ENCODE results near the gene LATS1. TPM values are rescaled to one million over a fixed set of nuclear protein-coding genes. Genes with fewer than 3 reads are reported as not detected.

The LATS1 gene
- total RNA-seq, 1 donor from 2014 or later, result 27.9 TPM

DNA sequence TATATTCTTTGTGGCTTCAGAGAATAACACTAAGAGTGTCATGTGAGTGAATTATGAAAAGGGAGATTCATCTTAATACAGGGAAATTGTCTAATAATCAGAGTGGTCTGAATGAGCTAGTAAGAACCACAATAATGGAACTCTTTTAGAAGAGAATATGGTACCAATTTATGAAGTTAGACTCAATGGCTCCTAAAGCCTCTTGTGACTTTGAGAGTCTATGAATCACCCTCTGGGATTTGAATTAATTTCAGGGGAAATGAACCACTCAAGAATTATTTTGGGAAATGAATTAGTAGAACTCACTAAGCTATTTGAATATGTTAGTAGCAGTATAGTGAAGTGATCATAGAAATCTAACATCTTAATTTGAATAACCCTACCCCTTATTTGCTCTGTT, 46.0 kb upstream of the LATS1 start:
- H2AFZ ChIP-seq (ENCODE audit: low read depth, low read length), result no peak overlapping the region
- Mint-ChIP-seq H3K27ac (ENCODE audit: unreplicated experiment) (no peak overlapping the region), H3K4me1 (ENCODE audit: low read depth, unreplicated experiment) (peaks cover 6% of the 10 kb centered on the region), H3K27me3 (ENCODE audit: low read depth, unreplicated experiment) (no peaks in the 10 kb centered on the region), H3K4me3 (ENCODE audit: unreplicated experiment) (no peak overlapping the region), H3K36me3 (ENCODE audit: low read depth, unreplicated experiment) (peaks cover 15% of the 10 kb centered on the region), H3K9me3 (ENCODE audit: unreplicated experiment) (peaks cover 2% of the 10 kb centered on the region)
- no peak for TF ChIP-seq EZH2 (IDR thresholded peaks at IDR 0.05; ENCODE audit: insufficient read depth, low read length)
- TF ChIP-seq, protein P1, sequence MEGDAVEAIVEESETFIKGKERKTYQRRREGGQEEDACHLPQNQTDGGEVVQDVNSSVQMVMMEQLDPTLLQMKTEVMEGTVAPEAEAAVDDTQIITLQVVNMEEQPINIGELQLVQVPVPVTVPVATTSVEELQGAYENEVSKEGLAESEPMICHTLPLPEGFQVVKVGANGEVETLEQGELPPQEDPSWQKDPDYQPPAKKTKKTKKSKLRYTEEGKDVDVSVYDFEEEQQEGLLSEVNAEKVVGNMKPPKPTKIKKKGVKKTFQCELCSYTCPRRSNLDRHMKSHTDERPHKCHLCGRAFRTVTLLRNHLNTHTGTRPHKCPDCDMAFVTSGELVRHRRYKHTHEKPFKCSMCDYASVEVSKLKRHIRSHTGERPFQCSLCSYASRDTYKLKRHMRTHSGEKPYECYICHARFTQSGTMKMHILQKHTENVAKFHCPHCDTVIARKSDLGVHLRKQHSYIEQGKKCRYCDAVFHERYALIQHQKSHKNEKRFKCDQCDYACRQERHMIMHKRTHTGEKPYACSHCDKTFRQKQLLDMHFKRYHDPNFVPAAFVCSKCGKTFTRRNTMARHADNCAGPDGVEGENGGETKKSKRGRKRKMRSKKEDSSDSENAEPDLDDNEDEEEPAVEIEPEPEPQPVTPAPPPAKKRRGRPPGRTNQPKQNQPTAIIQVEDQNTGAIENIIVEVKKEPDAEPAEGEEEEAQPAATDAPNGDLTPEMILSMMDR (IDR thresholded peaks at IDR 0.05; ENCODE audit: insufficient read depth, low read depth, low read length), result no peak
- DNase-seq (ENCODE audit: low read depth), result peak; percentile 15
- H3K27me3 ChIP-seq (ENCODE audit: insufficient read depth, low read length), result no peaks in the 10 kb centered on the region
- H3K9ac ChIP-seq (ENCODE audit: low read length), result no peak overlapping the region
- peaks cover 3% of the 10 kb centered on the region for H3K9me3 ChIP-seq (ENCODE audit: insufficient read depth, low read depth, low read length)
- peaks cover 44% of the 10 kb centered on the region for H4K20me1 ChIP-seq (ENCODE audit: insufficient read depth, low read length)
- no peak overlapping the region for H3K4me2 ChIP-seq (ENCODE audit: low read length)
- FAIRE-seq, result no peak
- no peak overlapping the region for H3K4me3 ChIP-seq (ENCODE audit: insufficient read depth, low read depth, low read length)
- peaks cover 4% of the 10 kb centered on the region for H3K36me3 ChIP-seq (ENCODE audit: insufficient read depth, low read length)
- H3K27ac ChIP-seq (ENCODE audit: low read depth, low read length), result no peak overlapping the region
- peaks cover 84% of the 10 kb centered on the region for H3K79me2 ChIP-seq (ENCODE audit: insufficient read depth, low read length)
- H3K4me1 ChIP-seq (ENCODE audit: insufficient read depth, low read length), result no peaks in the 10 kb centered on the region

- H3K27ac Mint-ChIP-seq (ENCODE audit: unreplicated experiment), result no peak overlapping the region
- Histone ChIP-seq H3K79me2 (ENCODE audit: insufficient read depth, low read length) (peaks cover 83% of the 10 kb centered on the region), H3K4me1 (ENCODE audit: insufficient read depth, low read length) (no peaks in the 10 kb centered on the region), H3K9ac (ENCODE audit: low read length) (no peak overlapping the region), H3K27ac (ENCODE audit: low read depth, low read length) (no peak overlapping the region), H3K9me3 (ENCODE audit: insufficient read depth, low read depth, low read length) (peaks cover 3% of the 10 kb centered on the region), H3K27me3 (ENCODE audit: insufficient read depth, low read length) (no peaks in the 10 kb centered on the region), H3K4me3 (ENCODE audit: insufficient read depth, low read depth, low read length) (no peak overlapping the region), H2AFZ (ENCODE audit: low read depth, low read length) (no peak overlapping the region), H3K36me3 (ENCODE audit: insufficient read depth, low read length) (peaks cover 2% of the 10 kb centered on the region), H3K4me2 (ENCODE audit: low read length) (no peak overlapping the region), H4K20me1 (ENCODE audit: insufficient read depth, low read length) (peaks cover 41% of the 10 kb centered on the region)
- TF ChIP-seq EZH2 (IDR thresholded peaks at IDR 0.05; ENCODE audit: insufficient read depth, low read length), result no peak
- TF ChIP-seq, protein P1 (IDR thresholded peaks at IDR 0.05; ENCODE audit: insufficient read depth, low read depth, low read length), result no peak
- no peaks in the 10 kb centered on the region for H3K27me3 Mint-ChIP-seq (ENCODE audit: low read depth, unreplicated experiment)
- H3K36me3 Mint-ChIP-seq (ENCODE audit: low read depth, unreplicated experiment), result peaks cover 9% of the 10 kb centered on the region
- H3K4me3 Mint-ChIP-seq (ENCODE audit: unreplicated experiment), result no peak overlapping the region
- no peak for DNase-seq (ENCODE audit: low read depth)
- peaks cover 3% of the 10 kb centered on the region for H3K4me1 Mint-ChIP-seq (ENCODE audit: low read depth, unreplicated experiment)
- no peaks in the 10 kb centered on the region for H3K9me3 Mint-ChIP-seq (ENCODE audit: unreplicated experiment)
- FAIRE-seq, result no peak
Observed at GRCh38 chr6:149761438-149761837, 43.5 kb upstream of the LATS1 start.

DNA sequence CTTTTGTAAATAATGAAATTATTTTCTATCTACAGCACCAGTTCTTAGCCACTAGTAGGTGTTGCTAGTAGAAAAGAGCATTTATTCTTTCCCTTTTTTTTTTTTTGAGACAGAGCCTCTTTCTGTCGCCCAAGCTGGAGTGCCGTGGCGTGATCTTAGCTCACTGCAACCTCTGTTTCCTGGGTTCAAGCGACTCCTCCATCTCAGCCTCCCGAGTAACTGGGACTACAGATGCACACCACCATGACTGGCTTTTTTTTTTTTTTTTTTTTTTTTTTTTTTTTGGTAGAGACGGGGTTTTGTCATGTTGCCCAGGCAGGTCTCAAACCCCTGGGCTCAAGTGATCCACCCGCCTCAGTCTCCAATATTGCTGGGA, 38.3 kb upstream of the LATS1 start:
- DNase-seq (ENCODE audit: low read depth) (no peak), FAIRE-seq (no peak)
- Histone ChIP-seq H3K4me1 (ENCODE audit: insufficient read depth, low read length) (no peaks in the 10 kb centered on the region), H4K20me1 (ENCODE audit: insufficient read depth, low read length) (peaks cover 63% of the 10 kb centered on the region), H3K79me2 (ENCODE audit: insufficient read depth, low read length) (peaks cover 96% of the 10 kb centered on the region), H3K9ac (ENCODE audit: low read length) (no peak overlapping the region), H3K4me2 (ENCODE audit: low read length) (no peak overlapping the region), H3K9me3 (ENCODE audit: insufficient read depth, low read depth, low read length) (no peaks in the 10 kb centered on the region), H3K27me3 (ENCODE audit: insufficient read depth, low read length) (no peaks in the 10 kb centered on the region), H3K27ac (ENCODE audit: low read depth, low read length) (no peak overlapping the region), H2AFZ (ENCODE audit: low read depth, low read length) (no peak overlapping the region), H3K36me3 (ENCODE audit: insufficient read depth, low read length) (no peaks in the 10 kb centered on the region), H3K4me3 (ENCODE audit: insufficient read depth, low read depth, low read length) (no peak overlapping the region)
- Mint-ChIP-seq H3K27me3 (ENCODE audit: low read depth, unreplicated experiment) (no peaks in the 10 kb centered on the region), H3K9me3 (ENCODE audit: unreplicated experiment) (no peaks in the 10 kb centered on the region), H3K4me3 (ENCODE audit: unreplicated experiment) (no peak overlapping the region), H3K36me3 (ENCODE audit: low read depth, unreplicated experiment) (peaks cover 4% of the 10 kb centered on the region), H3K4me1 (ENCODE audit: low read depth, unreplicated experiment) (peaks cover 1% of the 10 kb centered on the region), H3K27ac (ENCODE audit: unreplicated experiment) (no peak overlapping the region)
- TF ChIP-seq EZH2 (IDR thresholded peaks at IDR 0.05; ENCODE audit: insufficient read depth, low read length), result no peak
- TF ChIP-seq, protein P1 (IDR thresholded peaks at IDR 0.05; ENCODE audit: insufficient read depth, low read depth, low read length), result no peak
